ENCODE measurements around the gene ME3.

GRCh38 chr11:86513746-86514373 is 158.6 kb downstream of the ME3 start:
- TF ChIP-seq MAX (IDR thresholded peaks at IDR 0.05) = no peak
- no peak for TF ChIP-seq YY1 (IDR thresholded peaks at IDR 0.05; ENCODE audit: low read depth)
- no peak for TF ChIP-seq FOXM1 (IDR thresholded peaks at IDR 0.05; ENCODE audit: borderline replicate concordance, low read depth)
- no peak for TF ChIP-seq TAF1 (IDR thresholded peaks at IDR 0.05; ENCODE audit: low read depth)

All from Ishikawa (cell line).